HepG2 (cell line): Measurements from ENCODE around the gene SYNE1. TPM values are rescaled to one million over a fixed set of nuclear protein-coding genes. Genes with fewer than 3 reads are reported as not detected.
A peak's percentile ranks its signal among the peaks of the same experiment; 100 is the strongest.

Source experiments
- ATAC-seq: fragments of 200-7000 bp; cut with Tn5 transposase; 3 replicates; pipeline ENCODE4 v1.9.1; 2020; ENCODE audit warnings: mild to moderate bottlenecking, moderate library complexity
- BruUV-seq: library from RNA; stranded (reverse); fragments of 400-500 nt; replicated peaks from 2 replicates; lab custom pipeline; 2021; lab: Mats Ljungman, UMichigan
- CTCF ChIA-PET: fragments of 300-600 bp; formaldehyde crosslinking; extraction: SDS; loops from one replicate; lab custom pipeline; 2021; ENCODE audit warnings: low total read pairs, inconsistent platforms, low intra/inter-chr PET ratio; lab: Yijun Ruan, JAX
- POLR2A ChIA-PET: fragments of 350-600 bp; sonication (Branson Sonifier 250); formaldehyde crosslinking; loops from one replicate; lab custom pipeline; 2020; ENCODE audit warnings: antibody characterized with exemption, inconsistent platforms; lab: Yijun Ruan, JAX
- DNase-seq: peaks from one replicate; pipeline ENCODE4 v3.0.0-alpha.2; 2015; ENCODE audit warnings: low spot score
- FAIRE-seq: peaks from 3 replicates; lab custom pipeline; 2011; peaks lifted over from hg19 to GRCh38; lab: Jason Lieb, UNC
- H2AFZ ChIP-seq: one replicate; pipeline ENCODE4 v1.6.1; 2011; ENCODE audit warnings: low read length, inconsistent platforms
- H3K27ac ChIP-seq: fragments of 300-600 bp; 3 replicates; pipeline ENCODE4 v1.8.0; 2011; ENCODE audit warnings: mixed run types, mild to moderate bottlenecking, mixed read lengths, low read length, inconsistent platforms; ENCODE audit not compliant: insufficient read depth; ENCODE audit errors: extremely low read length
- H3K27me3 ChIP-seq, 2 experiments: fragments of 200-600 bp in 1 of 2; 2 replicates in 1 of 2; 3 replicates in 1 of 2; pipeline versions ENCODE4 v1.6.0 to v1.8.0; 2011; ENCODE audit warnings: low read length in 2 of 2, mild to moderate bottlenecking in 2 of 2, moderate library complexity in 2 of 2, inconsistent platforms in 1 of 2; ENCODE audit not compliant: insufficient read depth in 2 of 2, control insufficient read depth in 1 of 2
- H3K36me3 ChIP-seq, 2 experiments: fragments of 200-600 bp in 1 of 2; replicated peaks in 1 of 2; 2 replicates in 1 of 2; 3 replicates in 1 of 2; pipeline versions ENCODE4 v1.5.1 to v1.8.0; 2011; ENCODE audit warnings: low read length in 2 of 2, inconsistent platforms in 1 of 2; ENCODE audit not compliant: insufficient read depth in 2 of 2, control insufficient read depth in 1 of 2
- H3K4me1 ChIP-seq: 2 replicates; pipeline ENCODE4 v1.5.1; 2012; ENCODE audit warnings: low read length, inconsistent platforms; ENCODE audit not compliant: insufficient read depth
- H3K4me2 ChIP-seq: 2 replicates; pipeline ENCODE4 v1.6.0; 2011; ENCODE audit warnings: low read depth, low read length, inconsistent platforms
- H3K4me3 ChIP-seq, 3 experiments: fragments of 200-600 bp in 1 of 3; sonication (generic), shearing (Covaris generic) in 1 of 3; replicated peaks in 1 of 3; 2 replicates each; pipeline ENCODE4 v1.5.1; 2011 to 2016; ENCODE audit warnings: low read length in 3 of 3, inconsistent platforms in 2 of 3, low read depth in 2 of 3, mild to moderate bottlenecking in 2 of 3, control low read depth in 1 of 3, mixed read lengths in 1 of 3; ENCODE audit not compliant: insufficient read depth in 1 of 3
- H3K79me2 ChIP-seq: one replicate; pipeline ENCODE4 v1.6.1; 2011; ENCODE audit warnings: low read length, inconsistent platforms; ENCODE audit not compliant: insufficient read depth
- H3K9ac ChIP-seq: 2 replicates; pipeline ENCODE4 v1.6.0; 2011; ENCODE audit warnings: mild to moderate bottlenecking, low read depth, low read length, inconsistent platforms; ENCODE audit not compliant: insufficient read depth
- H3K9me3 ChIP-seq: 2 replicates; pipeline ENCODE4 v1.5.1; 2012; ENCODE audit warnings: mild to moderate bottlenecking, low read length
- H4K20me1 ChIP-seq: 2 replicates; pipeline ENCODE4 v1.6.0; 2011; ENCODE audit warnings: inconsistent platforms, mild to moderate bottlenecking, low read length, moderate library complexity; ENCODE audit not compliant: insufficient read depth
- CAMTA2 ChIP-seq: sonication (generic); formaldehyde crosslinking; IDR thresholded peaks from 2 replicates; pipeline ENCODE4 v1.4.0; 2020; ENCODE audit warnings: mild to moderate bottlenecking, missing genetic modification reagents, borderline replicate concordance
- HMGXB3 ChIP-seq: sonication (generic); formaldehyde crosslinking; IDR thresholded peaks from 2 replicates; pipeline ENCODE4 v1.4.0; 2020; ENCODE audit warnings: missing genetic modification reagents, borderline replicate concordance
- HNF4A ChIP-seq: sonication (generic); formaldehyde crosslinking; IDR thresholded peaks from 2 replicates; pipeline ENCODE4 v1.4.0; 2020; ENCODE audit warnings: missing genetic modification reagents
- JUNB ChIP-seq: sonication (generic); formaldehyde crosslinking; IDR thresholded peaks from 2 replicates; pipeline ENCODE4 v1.8.0; 2022; ENCODE audit warnings: missing genetic modification reagents, mild to moderate bottlenecking, borderline replicate concordance
- MAFF ChIP-seq: IDR thresholded peaks from 2 replicates; pipeline ENCODE4 v1.6.1; 2011; ENCODE audit warnings: low read depth, low read length, improper control_type of control experiment
- MIER2 ChIP-seq: IDR thresholded peaks from 2 replicates; pipeline ENCODE4 v1.6.1; 2016; ENCODE audit warnings: missing biosample characterization, missing genetic modification reagents
- ZNF773 ChIP-seq: sonication (generic); formaldehyde crosslinking; IDR thresholded peaks from 2 replicates; pipeline ENCODE4 v1.4.0; 2020; ENCODE audit warnings: missing genetic modification reagents, borderline replicate concordance
- WGBS: methylation state at CpG from one replicate; pipeline ENCODE4 v1.1.6; 2017; ENCODE audit warnings: low lambda C conversion rate; 5-methylcytosine and 5-hydroxymethylcytosine counted together
- in situ Hi-C: cut with HindIII; loops from 2 replicates; pipeline ENCODE4 v1.10.0; 2017; ENCODE audit warnings: low pct_unique_long_range_greater_than_20kb; ENCODE audit not compliant: extremely low pct_ligation_motif_present
- intact Hi-C: fragments of 100-400 bp; cut with micrococcal nuclease; formaldehyde crosslinking; loops from one replicate; pipeline ENCODE4 v1.10.0; 2022; ENCODE audit not compliant: unreplicated experiment
- polyA plus RNA-seq, 8 experiments: library from polyadenylated mRNA; depleted of rRNA in 3 of 8; stranded (reverse) in 7 of 8; unstranded in 1 of 8; fragments of >200 nt; fragmentation: Illumina TruSeq in 4 of 8; extraction: Trizol in 4 of 8; gene quantifications; 2 replicates each; pipeline versions ENCODE4 v1.2.1 to v1.2.3, GENCODE V29; 2011 to 2016; ENCODE audit warnings: low read depth in 4 of 8, missing spikeins in 1 of 8, mixed read lengths in 1 of 8; ENCODE audit not compliant: insufficient read depth in 1 of 8
- total RNA-seq, 5 experiments: library from RNA; depleted of rRNA; stranded (reverse); fragments of >200 nt; fragmentation: Illumina TruSeq; extraction: Trizol; gene quantifications; 2 replicates each; pipeline ENCODE4 v1.2.3, GENCODE V29; 2016; ENCODE audit warnings: low read depth in 1 of 5

Gene SYNE1
- total and polyA plus RNA-seq, 2 of the 13 experiments (the other 11 are each of a cell fraction or from before 2014, with no cell fraction given) = 5.5 to 15.9 TPM

GRCh38 chr6:152296648-152297376 lies 340.4 kb downstream of the SYNE1 start (continued):
- TF ChIP-seq HMGXB3 (CRISPR knock-in tag) (no peak), CAMTA2 (CRISPR knock-in tag) (no peak), JUNB (CRISPR knock-in tag) (no peak), MIER2 (CRISPR knock-in tag) (peak; percentile 84)

GRCh38 chr6:152295920-152296319 lies 341.2 kb downstream of the SYNE1 start:
- intact Hi-C loops (no loop called here), in situ Hi-C loops (loop anchor here (25.0 kb wide), 1 partner anchor 691 kb away; the partner anchor contains the start of gene FBXO5)
- H3K9me3 ChIP-seq = no peaks in the 10 kb centered on the region
- no peak for FAIRE-seq
- no peak overlapping the region for H3K4me3 ChIP-seq
- no TSS peak for BruUV-seq
- H3K36me3 ChIP-seq = 0 out of 5 replicates have a peak, but pooled peaks cover 0 to 4% of the 10 kb centered on the region in 2 experiments
- H3K4me2 ChIP-seq = no peak overlapping the region
- no peak for DNase-seq
- no peaks in the 10 kb centered on the region for H4K20me1 ChIP-seq
- no peak overlapping the region for H3K27ac ChIP-seq
- ChIA-PET POLR2A (interaction anchor here (0.6 to 1.7 kb wide), 3 partner anchors 10 to 43 kb away, joined by 3 to 11 read pairs (median 6); no protein-coding TSS in a partner anchor), CTCF (no interaction called here)
- H3K79me2 ChIP-seq = no peaks in the 10 kb centered on the region
- no peak for ATAC-seq
- 80% methylated on average over 6 of the region's 6 CpGs for WGBS
- TF ChIP-seq HNF4A (CRISPR knock-in tag) (peak; percentile 38; the same call in 1 of the 2 replicates), MAFF (no peak), ZNF773 (CRISPR knock-in tag) (no peak)
- peaks cover 31% of the 10 kb centered on the region for H3K4me1 ChIP-seq
- no peak overlapping the region for H3K9ac ChIP-seq
- H3K27me3 ChIP-seq = no peaks in the 10 kb centered on the region
- no peak overlapping the region for H2AFZ ChIP-seq
